Colonic mucosa (tissue), 4 donors: ENCODE data around the gene FXR2. TPM values are rescaled to one million over a fixed set of nuclear protein-coding genes. Genes with fewer than 3 reads are reported as not detected.
"Not testable (repeated sequence)": the region's sequence is repeated elsewhere in the genome, so short reads cannot be mapped to it uniquely, and the experiment has no call there.

ENCODE experiments used
- DNase-seq: peaks from one replicate; pipeline ENCODE4 v3.0.0-alpha.2; 2020
- H3K27ac ChIP-seq: fragments of 200-600 bp; one replicate; pipeline ENCODE4 v1.8.0; 2021
- H3K27me3 ChIP-seq: fragments of 200-600 bp; one replicate; pipeline ENCODE4 v1.8.0; 2021
- H3K36me3 ChIP-seq: fragments of 200-600 bp; one replicate; pipeline ENCODE4 v1.8.0; 2021
- H3K4me1 ChIP-seq: fragments of 200-600 bp; one replicate; pipeline ENCODE4 v1.8.0; 2021; ENCODE audit warnings: mild to moderate bottlenecking
- H3K4me3 ChIP-seq: fragments of 200-600 bp; one replicate; pipeline ENCODE4 v1.8.0; 2021
- H3K9ac ChIP-seq, 2 donors: one replicate each; pipeline ENCODE4 v1.7.0; 2013; ENCODE audit warnings: control low read depth in 2 of 2, low read depth in 2 of 2, low read length in 2 of 2
- H3K9me3 ChIP-seq: fragments of 200-600 bp; one replicate; pipeline ENCODE4 v1.8.0; 2021
- CTCF ChIP-seq: fragments of 200-600 bp; IDR thresholded peaks from one replicate; pipeline ENCODE4 v1.8.0; 2022; ENCODE audit warnings: antibody characterized with exemption, mild to moderate bottlenecking
- intact Hi-C: fragments of 100-400 bp; cut with DNase I; formaldehyde crosslinking; loops from one replicate; pipeline ENCODE4 v1.14.1; 2022
- total RNA-seq, 2 donors: library from RNA; stranded (reverse); fragmentation: NEBNext Ultra II Directional in 1 of 2; extraction: Animal tissue kit (Norgen Biotek cat#: 25700) in 1 of 2; gene quantifications; one replicate each; pipeline ENCODE4 v1.2.1, GENCODE V29; 2021
- donor health status: healthy.
- donor health status: DM: no; HTN: no; CAD: no.
- donor health status: DM: no; HTN: no; CAD: no.

Gene FXR2
- total RNA-seq, 2 donors from 2014 or later, result 24.9 to 27.4 TPM

GRCh38 chr17:7610641-7611040 is 4.1 kb downstream of the FXR2 start:
- Histone ChIP-seq H3K27ac (no peak overlapping the region), H3K4me3 (no peak overlapping the region), H3K36me3 (no peaks in the 10 kb centered on the region), H3K9ac (no peak overlapping the region), H3K4me1 (peaks cover 8% of the 10 kb centered on the region), H3K27me3 (no peaks in the 10 kb centered on the region), H3K9me3 (no peaks in the 10 kb centered on the region)
- DNase-seq, result no peak
- TF ChIP-seq CTCF, result no peak
- intact Hi-C loops, result no loop called here

GRCh38 chr17:7606280-7606679 is 8.4 kb downstream of the FXR2 start:
- Histone ChIP-seq H3K36me3 (no peaks in the 10 kb centered on the region), H3K4me1 (no peaks in the 10 kb centered on the region), H3K9ac (no peak overlapping the region), H3K27me3 (no peaks in the 10 kb centered on the region), H3K4me3 (no peak overlapping the region), H3K27ac (no peak overlapping the region), H3K9me3 (no peaks in the 10 kb centered on the region)
- no peak for TF ChIP-seq CTCF
- intact Hi-C loops, result no loop called here
- no peak for DNase-seq

GRCh38 chr17:7597561-7597960 is 17.1 kb downstream of the FXR2 start:
- H3K4me1 ChIP-seq, H3K4me3 ChIP-seq, H3K9ac ChIP-seq, DNase-seq, H3K27ac ChIP-seq, intact Hi-C loops, H3K9me3 ChIP-seq, H3K27me3 ChIP-seq: not testable (repeated sequence)
- H3K36me3 ChIP-seq, result peaks cover 48% of the 10 kb centered on the region

GRCh38 chr17:7593296-7593695 is 21.4 kb downstream of the FXR2 start:
- H3K9ac ChIP-seq, result no peak overlapping the region
- H3K4me1 ChIP-seq, result peaks cover 3% of the 10 kb centered on the region
- H3K4me3 ChIP-seq, result no peak overlapping the region
- no peak overlapping the region for H3K27ac ChIP-seq
- intact Hi-C loops, result no loop called here
- H3K9me3 ChIP-seq, result no peaks in the 10 kb centered on the region
- TF ChIP-seq CTCF, result no peak
- peaks cover 53% of the 10 kb centered on the region for H3K36me3 ChIP-seq
- H3K27me3 ChIP-seq, result no peaks in the 10 kb centered on the region
- no peak for DNase-seq

- Histone ChIP-seq H3K27me3 (no peaks in the 10 kb centered on the region), H3K9me3 (no peaks in the 10 kb centered on the region), H3K4me1 (peaks cover 3% of the 10 kb centered on the region), H3K27ac (no peak overlapping the region), H3K36me3 (peaks cover 53% of the 10 kb centered on the region), H3K4me3 (no peak overlapping the region), H3K9ac (no peak overlapping the region)
- no peak for DNase-seq
- TF ChIP-seq CTCF, result no peak
- intact Hi-C loops, result no loop called here
Measured at GRCh38 chr17:7592422-7593021, 22.2 kb downstream of the FXR2 start.

- Histone ChIP-seq H3K36me3 (peaks cover 47% of the 10 kb centered on the region), H3K9ac (no peak overlapping the region), H3K27me3 (no peaks in the 10 kb centered on the region), H3K4me3 (no peak overlapping the region), H3K27ac (no peak overlapping the region), H3K4me1 (peaks cover 3% of the 10 kb centered on the region), H3K9me3 (no peaks in the 10 kb centered on the region)
- intact Hi-C loops, result no loop called here
- DNase-seq, result no peak
- no peak for TF ChIP-seq CTCF
Measured at GRCh38 chr17:7591596-7591995, 23.1 kb downstream of the FXR2 start.
